Motor neuron (in vitro differentiated cells): ENCODE measurements around the gene USP31. TPM values are rescaled to one million over a fixed set of nuclear protein-coding genes. Genes with fewer than 3 reads are reported as not detected.

Source experiments
- ATAC-seq, 8 experiments: fragments of 200-7000 bp; cut with Tn5 transposase; replicated peaks in 6 of 8; 2 replicates each; pipeline ENCODE4 v1.8.0; 2021; ENCODE audit warnings: mild to moderate bottlenecking in 8 of 8, moderate library complexity in 8 of 8
- H3K27ac ChIP-seq, 2 donors: fragments of 250-450 bp; sonication (Bioruptor Pico); 2 replicates each; pipeline ENCODE4 v1.9.0; 2021; ENCODE audit warnings: antibody characterized with exemption in 2 of 2, mild to moderate bottlenecking in 2 of 2, moderate library complexity in 1 of 2
- H3K4me1 ChIP-seq, 2 donors: fragments of 250-450 bp; sonication (Bioruptor Pico); replicated peaks in 1 of 2; 2 replicates each; pipeline ENCODE4 v1.6.1; 2021; ENCODE audit warnings: antibody characterized with exemption in 2 of 2, mild to moderate bottlenecking in 2 of 2, moderate library complexity in 1 of 2
- H3K4me3 ChIP-seq, 5 donors: fragments of 250-450 bp; sonication (Bioruptor Pico); 2 replicates each; pipeline ENCODE4 v1.9.0; 2021; ENCODE audit warnings: antibody characterized with exemption in 5 of 5, mild to moderate bottlenecking in 5 of 5, moderate library complexity in 4 of 5
- WGBS, 10 experiments: fragments of 450-650 bp; shearing (Covaris generic); methylation state at CpG; one replicate each; pipeline ENCODE4 v1.0.0; 2022; 5-methylcytosine and 5-hydroxymethylcytosine counted together
- in situ Hi-C, 9 experiments: fragments of 400-800 bp; cut with MboI; loops; one replicate each; pipeline ENCODE4 v1.15.0; 2021; ENCODE audit warnings: low sequenced_read_pairs in 9 of 9, low pct_unique_long_range_greater_than_20kb in 2 of 9; ENCODE audit not compliant: unreplicated experiment in 9 of 9
- total RNA-seq, 8 experiments: library from RNA; unstranded; fragments of 300-600 nt; gene quantifications; 2 replicates each; pipeline versions ENCODE4 v1.2.3 to v1.2.4, GENCODE V29; 2022

The USP31 gene
- total RNA-seq, 8 experiments from 2014 or later: 4.9 to 11.8 (median 9.5) TPM

DNA sequence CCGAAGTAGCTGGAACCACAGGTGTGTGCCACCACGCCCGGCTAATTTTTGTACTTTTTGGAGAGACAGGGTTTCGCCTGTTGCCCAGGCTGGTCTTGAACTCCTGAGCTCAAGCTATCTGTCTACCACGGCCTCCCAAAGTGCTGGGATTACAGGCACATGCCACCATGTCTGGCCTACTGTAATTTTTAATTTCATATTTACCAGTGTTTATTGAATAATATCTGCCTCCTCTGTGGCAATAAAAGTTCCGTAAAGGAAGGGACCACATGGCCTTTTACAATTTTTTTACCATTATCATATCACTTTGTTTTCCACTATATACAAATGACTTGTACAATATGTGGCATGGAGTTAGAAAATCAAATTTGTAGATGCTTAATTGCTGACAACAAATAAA is 7.8 kb downstream of the USP31 start:
- Histone ChIP-seq H3K27ac (no peak overlapping the region), H3K4me3 (no peak overlapping the region), H3K4me1 (peaks cover 5 to 16% of the 10 kb centered on the region in 2 donors)
- in situ Hi-C loops: no loop called here
- no peak for ATAC-seq
- 91 to 100% (median 96%) methylated on average over 1 to 6 of the region's 6 CpGs; no CpG with 5 or more reads in 2 of the 10 experiments for WGBS, 10 experiments

DNA sequence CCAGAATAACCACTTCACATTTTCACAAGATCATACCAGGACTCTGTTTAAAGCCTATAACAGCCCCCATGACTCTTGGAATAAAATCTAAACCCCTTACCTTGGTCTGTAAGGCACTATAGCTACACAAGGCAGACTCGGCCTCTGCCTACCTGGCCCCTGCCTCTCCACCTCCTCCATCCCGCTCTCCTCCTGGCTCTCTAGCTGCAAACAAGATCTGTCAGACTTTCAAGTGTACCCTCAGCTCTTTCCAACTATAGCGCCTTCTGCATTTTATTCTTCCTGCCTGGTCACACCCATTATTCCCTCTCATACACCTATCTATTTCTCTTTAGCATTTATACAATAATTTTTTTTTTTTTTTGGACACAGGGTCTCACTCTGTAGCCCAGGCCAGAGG is 8.2 kb downstream of the USP31 start:
- H3K4me1 ChIP-seq: peaks cover 5 to 16% of the 10 kb centered on the region in 2 donors
- no peak overlapping the region for H3K4me3 ChIP-seq
- ATAC-seq: no peak
- in situ Hi-C loops: no loop called here
- H3K27ac ChIP-seq: no peak overlapping the region
- 93 to 100% (median 98%) methylated on average over 1 to 3 of the region's 3 CpGs for WGBS, 10 experiments

DNA sequence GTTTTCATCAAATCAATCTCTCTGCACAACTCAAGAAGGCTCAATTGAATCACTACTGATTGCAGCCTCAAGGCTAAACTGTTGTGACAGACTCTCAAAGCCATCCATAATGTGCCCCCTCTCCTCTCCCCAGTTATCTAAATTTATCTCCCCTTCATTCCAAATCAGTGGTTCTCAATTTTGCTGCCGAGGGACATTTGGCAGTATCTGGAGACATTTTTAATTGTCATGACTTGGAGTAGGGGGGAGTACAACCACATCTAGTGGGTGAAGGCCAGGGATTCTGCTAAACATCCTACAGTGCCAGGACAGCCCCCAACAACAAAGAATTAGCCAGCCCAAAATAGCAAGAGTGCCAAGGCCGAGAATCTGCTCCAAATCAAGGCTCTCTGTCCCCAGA is 9.1 kb downstream of the USP31 start:
- no peak overlapping the region for H3K4me3 ChIP-seq
- ATAC-seq: no peak
- in situ Hi-C loops: no loop called here
- H3K27ac ChIP-seq: no peak overlapping the region
- 42 to 100% (median 78%) methylated on average over 1 to 2 of the region's 2 CpGs; no CpG with 5 or more reads in 2 of the 10 experiments for WGBS, 10 experiments
- H3K4me1 ChIP-seq: peaks cover 5 to 11% of the 10 kb centered on the region in 2 donors

DNA sequence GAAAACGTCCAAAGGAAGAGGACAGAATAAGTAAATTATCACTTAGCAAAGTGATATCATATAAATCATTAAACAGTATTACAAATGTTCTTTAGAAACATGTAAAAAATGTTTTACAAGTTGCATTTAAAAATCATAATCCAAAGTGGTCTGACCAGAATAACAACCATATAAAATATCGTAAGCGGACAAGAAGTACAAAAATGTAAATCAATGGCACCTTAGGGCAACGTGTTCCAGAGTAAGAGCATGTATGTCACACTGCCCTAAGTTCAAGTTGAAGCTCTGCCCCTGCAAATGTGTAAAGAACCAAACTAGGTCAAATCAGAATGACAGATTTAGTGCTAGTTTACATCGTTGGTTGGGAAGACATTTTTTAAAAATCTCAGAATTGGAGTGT is 11.4 kb downstream of the USP31 start:
- Histone ChIP-seq H3K4me1 (peaks cover 7 to 13% of the 10 kb centered on the region in 2 donors), H3K27ac (no peak overlapping the region), H3K4me3 (no peak overlapping the region)
- ATAC-seq: no peak
- in situ Hi-C loops: no loop called here
- 35 to 96% (median 88%) methylated on average over 3 to 5 of the region's 5 CpGs for WGBS, 10 experiments

DNA sequence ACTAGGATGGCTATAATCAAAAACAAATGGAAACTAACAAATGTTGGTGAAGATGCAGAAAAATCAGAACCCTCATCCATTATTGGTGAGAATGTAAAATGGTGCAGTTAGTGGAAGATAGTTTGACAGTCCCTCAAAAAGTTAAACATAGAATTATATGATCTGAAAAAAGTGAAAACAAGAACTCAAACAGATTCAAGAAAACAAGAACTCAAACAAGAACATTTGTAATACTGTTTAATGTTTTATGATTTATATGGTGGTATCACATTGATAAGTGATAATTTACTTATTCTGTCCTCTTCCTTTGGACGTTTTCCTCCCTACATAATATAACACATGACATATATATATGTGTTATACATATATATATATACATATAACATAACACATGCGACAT is 12.0 kb downstream of the USP31 start:
- no peak for ATAC-seq
- H3K4me1 ChIP-seq: peaks cover 11 to 12% of the 10 kb centered on the region in 2 donors
- H3K4me3 ChIP-seq: no peak overlapping the region
- WGBS, 10 experiments: 50 to 100% (median 80%) methylated on average over 1 to 2 of the region's 2 CpGs; no CpG with 5 or more reads in 1 of the 10 experiments
- no peak overlapping the region for H3K27ac ChIP-seq
- in situ Hi-C loops: no loop called here

DNA sequence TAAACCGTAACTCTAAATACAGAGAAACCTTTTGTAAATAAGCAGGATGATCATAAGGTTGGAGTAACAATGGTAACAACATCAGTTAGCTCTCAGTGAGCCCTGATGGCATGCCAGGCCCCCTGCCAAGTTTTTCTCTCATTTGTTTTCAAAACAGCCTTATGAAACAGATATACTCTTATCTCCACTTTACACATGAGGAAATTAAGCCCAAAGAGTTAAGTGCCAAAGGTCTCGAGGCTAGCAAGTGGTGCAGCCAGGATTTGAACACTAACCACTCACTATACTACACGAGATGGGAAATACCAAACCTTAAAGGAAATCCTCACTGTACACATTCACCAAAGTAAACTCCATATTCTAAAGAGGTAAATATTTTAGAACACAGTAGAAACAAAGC is 15.0 kb downstream of the USP31 start:
- H3K4me3 ChIP-seq: no peak overlapping the region
- WGBS, 10 experiments: 60 to 100% (median 92%) methylated on average over 1 to 3 of the region's 3 CpGs; no CpG with 5 or more reads in 1 of the 10 experiments
- peaks cover 19 to 22% of the 10 kb centered on the region in 2 donors for H3K4me1 ChIP-seq
- H3K27ac ChIP-seq: no peak overlapping the region
- no peak for ATAC-seq
- in situ Hi-C loops: no loop called here

DNA sequence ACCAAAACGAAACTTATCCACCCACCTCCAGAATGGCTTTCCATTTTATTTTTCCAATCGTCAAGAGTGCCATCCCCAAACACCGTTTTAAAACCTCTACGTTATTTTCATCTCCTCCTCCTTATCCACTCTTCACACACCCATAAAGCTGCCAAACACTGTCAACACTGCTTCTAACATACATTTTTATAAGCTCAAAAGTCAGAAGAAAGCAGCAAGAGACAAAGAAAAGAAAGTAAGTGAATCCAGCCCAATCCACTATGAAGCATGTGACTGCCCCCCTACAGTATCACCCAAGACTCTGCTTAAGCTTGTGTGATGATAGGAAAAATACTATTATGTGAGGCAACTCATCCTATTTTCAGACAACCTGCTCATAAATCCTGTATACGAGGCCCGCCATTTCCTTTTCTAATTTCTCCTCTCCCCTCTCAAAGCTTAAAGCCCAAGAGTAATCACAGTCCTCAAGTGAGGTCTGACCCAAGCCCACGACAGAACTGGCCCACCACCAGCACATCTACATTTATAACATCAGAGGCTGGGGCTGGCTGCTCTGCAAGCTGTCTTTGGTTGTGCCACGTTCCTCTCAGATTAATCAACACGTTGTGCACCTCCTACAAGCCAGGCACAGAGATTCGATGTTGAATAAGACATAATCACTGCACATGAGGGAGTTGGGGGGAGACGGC is 16.3 kb downstream of the USP31 start:
- in situ Hi-C loops: no loop called here

DNA sequence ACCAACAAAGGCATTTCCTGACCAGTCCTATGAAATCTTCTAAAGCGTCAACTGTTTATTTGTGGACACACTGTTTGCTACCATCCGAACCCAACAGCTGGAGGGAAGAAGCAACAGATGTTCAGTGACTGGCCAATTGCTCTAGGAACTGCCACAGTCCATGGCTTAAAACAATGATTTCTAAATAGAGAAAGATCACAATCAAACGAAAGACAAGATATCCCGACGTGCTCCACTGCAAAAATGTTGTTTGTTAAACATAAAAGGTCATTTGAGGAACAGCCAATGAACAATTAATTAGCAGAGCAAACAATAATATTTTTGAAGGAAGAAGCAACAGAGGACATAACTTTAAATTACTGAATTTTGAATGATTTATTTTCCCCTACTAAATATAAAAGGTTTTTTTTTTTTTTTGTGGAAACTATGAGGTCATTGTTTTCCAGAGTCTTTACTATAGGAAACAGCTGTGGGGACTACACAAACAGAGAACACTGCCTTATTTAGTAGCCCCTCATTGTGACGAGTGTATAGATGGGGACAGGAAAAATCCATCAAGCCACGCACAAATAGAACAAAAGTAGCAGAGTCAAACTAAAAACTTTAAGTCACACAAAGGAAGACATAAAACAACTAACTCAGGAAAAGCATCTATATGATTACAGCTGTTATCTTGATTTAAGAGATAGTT is 17.2 kb downstream of the USP31 start:
- ATAC-seq: peak in 6 of 8 experiments; percentile 14 to 65 (median 38)
- 16 to 92% (median 44%) methylated on average over 2 to 7 of the region's 7 CpGs for WGBS, 10 experiments
- in situ Hi-C loops: no loop called here
- Histone ChIP-seq H3K4me1 (peaks cover 19 to 22% of the 10 kb centered on the region in 2 donors), H3K4me3 (no peak overlapping the region), H3K27ac (no peak overlapping the region)

More for the DNA sequence above, 16.3 kb downstream of the USP31 start:
- Histone ChIP-seq H3K27ac (peak overlapping the region; percentile 29 to 54), H3K4me1 (peaks cover 19 to 22% of the 10 kb centered on the region in 2 donors), H3K4me3 (no peak overlapping the region)
- ATAC-seq: peak in 7 of 8 experiments; percentile 65 to 90 (median 74)
- 11 to 78% (median 54%) methylated on average over 1 to 10 of the region's 11 CpGs for WGBS, 10 experiments

DNA sequence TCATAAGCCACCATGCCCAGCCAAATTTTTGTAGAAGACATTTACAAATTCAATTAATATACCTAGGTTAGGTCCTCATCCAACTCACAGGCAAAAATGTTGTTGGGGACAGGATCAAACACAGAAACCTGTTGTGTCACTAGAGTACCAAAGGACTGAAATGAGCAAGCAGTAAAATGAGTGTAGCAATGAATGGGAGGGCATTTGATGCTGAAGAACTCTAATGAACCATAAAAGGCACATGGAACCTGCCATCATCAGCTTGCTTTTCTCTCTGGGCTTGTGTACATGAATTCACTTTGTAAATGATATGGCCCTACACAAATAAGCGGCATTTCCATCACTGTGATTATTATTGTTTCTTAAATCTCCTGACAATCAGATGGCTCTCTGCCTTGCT is 17.8 kb downstream of the USP31 start:
- ATAC-seq: no peak
- Histone ChIP-seq H3K27ac (no peak overlapping the region), H3K4me3 (no peak overlapping the region), H3K4me1 (peaks cover 19 to 22% of the 10 kb centered on the region in 2 donors)
- 67 to 100% (median 100%) methylated on average over 1 of the region's 1 CpG; no CpG with 5 or more reads in 3 of the 10 experiments for WGBS, 10 experiments
- in situ Hi-C loops: no loop called here

DNA sequence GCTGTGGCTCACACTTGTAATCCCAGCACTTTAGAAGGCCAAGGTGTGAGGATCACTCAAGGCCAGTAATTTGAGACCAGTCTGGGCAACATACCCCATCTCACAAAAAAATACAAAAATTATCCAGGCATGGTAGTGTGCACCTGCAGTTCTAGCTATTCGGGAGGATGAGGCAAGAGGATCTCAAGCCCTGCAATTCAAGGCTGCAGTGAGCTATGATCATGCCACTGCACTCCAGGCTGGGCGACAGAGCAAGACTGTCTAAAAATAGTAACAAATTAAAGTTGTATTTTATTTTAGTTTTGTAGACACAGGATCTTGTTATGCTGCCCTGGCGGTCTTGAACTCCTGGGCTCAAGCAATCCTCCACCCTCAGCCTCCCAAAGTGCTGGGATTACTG is 18.2 kb downstream of the USP31 start:
- H3K4me1 ChIP-seq: peaks cover 19 to 22% of the 10 kb centered on the region in 2 donors
- no peak overlapping the region for H3K4me3 ChIP-seq
- no peak for ATAC-seq
- H3K27ac ChIP-seq: no peak overlapping the region
- 47 to 100% (median 94%) methylated on average over 1 to 3 of the region's 3 CpGs; no CpG with 5 or more reads in 2 of the 10 experiments for WGBS, 10 experiments
- in situ Hi-C loops: no loop called here

DNA sequence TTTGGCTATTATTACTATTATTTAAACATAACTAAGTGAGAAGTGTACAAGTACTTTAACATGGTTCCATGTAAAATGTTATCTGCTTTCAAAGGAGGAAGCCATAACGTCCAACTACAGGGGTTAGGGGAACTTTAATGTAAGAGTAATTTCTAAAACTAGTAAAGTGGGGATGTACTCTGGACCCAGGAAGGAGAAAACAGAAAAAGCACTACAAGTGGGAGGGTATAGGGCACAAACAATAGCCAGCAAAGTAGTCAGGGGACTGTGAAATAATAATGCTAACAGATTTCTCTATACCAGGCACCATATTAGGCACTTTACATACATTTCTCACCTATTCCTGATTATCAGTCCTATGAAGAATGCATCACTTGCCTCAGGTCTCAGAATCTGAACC is 19.6 kb downstream of the USP31 start:
- no peak overlapping the region for H3K4me3 ChIP-seq
- no peak overlapping the region for H3K27ac ChIP-seq
- WGBS, 10 experiments: 63 to 100% (median 87%) methylated on average over 1 of the region's 1 CpG; no CpG with 5 or more reads in 2 of the 10 experiments
- H3K4me1 ChIP-seq: peaks cover 19 to 29% of the 10 kb centered on the region in 2 donors
- in situ Hi-C loops: no loop called here
- ATAC-seq: no peak

DNA sequence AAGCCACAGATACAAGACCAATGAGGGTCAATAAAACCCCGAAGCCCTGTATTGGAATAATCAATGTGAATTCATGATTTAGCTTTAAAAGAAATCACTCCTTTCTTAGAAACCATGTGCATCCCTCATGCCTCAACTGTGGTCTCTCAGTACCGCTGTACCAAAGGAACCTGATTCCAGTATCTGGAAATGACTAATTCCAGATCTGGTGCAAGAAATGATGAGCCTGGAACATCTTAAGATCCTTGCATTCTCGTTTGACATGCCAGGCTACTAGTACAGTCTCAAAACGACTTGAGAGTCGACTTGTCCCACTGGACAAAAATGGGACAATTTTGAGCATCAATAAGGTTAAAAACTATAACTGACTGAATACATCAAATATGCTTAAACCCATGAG is 21.2 kb downstream of the USP31 start:
- in situ Hi-C loops: no loop called here
- 0 to 95% (median 71%) methylated on average over 1 to 5 of the region's 5 CpGs; no CpG with 5 or more reads in 1 of the 10 experiments for WGBS, 10 experiments
- no peak for ATAC-seq
- no peak overlapping the region for H3K4me3 ChIP-seq
- no peak overlapping the region for H3K27ac ChIP-seq
- H3K4me1 ChIP-seq: peaks cover 15 to 24% of the 10 kb centered on the region in 2 donors

DNA sequence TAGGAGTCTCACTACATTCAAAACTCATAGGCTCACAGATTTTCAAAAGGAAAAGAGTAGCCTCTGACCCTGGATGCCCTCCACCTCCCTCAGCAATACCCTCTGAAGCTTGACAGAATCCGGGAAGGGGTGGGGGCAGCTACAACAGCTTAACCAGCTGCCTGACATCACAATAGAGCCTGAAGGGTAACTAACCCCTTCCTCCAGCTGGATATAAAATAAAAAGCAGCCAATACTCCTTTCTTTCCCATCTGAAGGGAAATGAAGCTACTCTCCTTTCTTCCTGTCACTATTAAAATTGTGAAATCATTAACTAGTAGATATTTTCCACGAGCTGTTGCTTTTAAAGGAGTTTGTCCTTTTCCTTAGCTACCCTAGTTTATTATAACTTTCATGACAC is 24.0 kb downstream of the USP31 start:
- Histone ChIP-seq H3K27ac (no peak overlapping the region), H3K4me1 (peaks cover 12 to 13% of the 10 kb centered on the region in 2 donors), H3K4me3 (no peak overlapping the region)
- ATAC-seq: no peak
- 0 to 100% (median 30%) methylated on average over 1 to 2 of the region's 2 CpGs; no CpG with 5 or more reads in 2 of the 10 experiments for WGBS, 10 experiments
- in situ Hi-C loops: no loop called here
